ENCODE measurements around the gene STEAP1B.

- TF ChIP-seq EP300 (IDR thresholded peaks at IDR 0.05; ENCODE audit: borderline replicate concordance) = no peak
- no peak for TF ChIP-seq TAF1 (IDR thresholded peaks at IDR 0.05; ENCODE audit: low read depth)
- no peak for TF ChIP-seq RAD21 (IDR thresholded peaks at IDR 0.05; ENCODE audit: low read depth)
- no peak for TF ChIP-seq CREB1 (IDR thresholded peaks at IDR 0.05; ENCODE audit: low read depth)
- no peak for TF ChIP-seq EGR1 (IDR thresholded peaks at IDR 0.05)
- no peak for TF ChIP-seq YY1 (IDR thresholded peaks at IDR 0.05; ENCODE audit: low read depth)
- TF ChIP-seq, protein P1, sequence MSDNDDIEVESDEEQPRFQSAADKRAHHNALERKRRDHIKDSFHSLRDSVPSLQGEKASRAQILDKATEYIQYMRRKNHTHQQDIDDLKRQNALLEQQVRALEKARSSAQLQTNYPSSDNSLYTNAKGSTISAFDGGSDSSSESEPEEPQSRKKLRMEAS (IDR thresholded peaks at IDR 0.05) = no peak
- TF ChIP-seq ZBTB7A (IDR thresholded peaks at IDR 0.05; ENCODE audit: low read depth) = no peak
- no peak for TF ChIP-seq CEBPB (IDR thresholded peaks at IDR 0.05)
- no peak for TF ChIP-seq REST (IDR thresholded peaks at IDR 0.05; ENCODE audit: low read depth)
- no peak for TF ChIP-seq TCF12 (IDR thresholded peaks at IDR 0.05; ENCODE audit: low read depth)
- TF ChIP-seq FOXM1 (IDR thresholded peaks at IDR 0.05; ENCODE audit: borderline replicate concordance, low read depth) = no peak
These were observed 80.5 kb downstream of the STEAP1B start for GRCh38 chr7:22419488-22419887.

All from Ishikawa (cell line).